ENCODE data around the gene WNK4.

The WNK4 gene

DNA sequence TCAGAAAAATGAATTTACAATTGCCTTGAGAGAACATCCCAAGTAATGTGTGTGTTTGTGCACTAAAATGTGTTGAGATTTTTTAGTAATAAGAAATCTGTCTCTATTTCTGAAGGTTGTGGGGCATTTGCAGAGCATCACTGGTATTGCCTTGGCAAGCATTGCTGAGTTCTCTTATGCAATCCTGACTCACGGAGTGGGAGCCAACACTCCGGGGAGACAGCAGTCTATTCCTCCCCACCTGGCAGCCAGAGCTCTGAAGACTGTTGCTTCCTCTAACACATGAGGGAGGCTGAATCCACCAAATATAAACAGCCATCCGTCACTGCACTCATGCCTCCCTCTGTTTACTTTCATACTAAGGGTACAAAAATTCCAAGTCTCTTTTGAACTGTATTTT lies 28.8 kb downstream of the WNK4 start:
- TF ChIP-seq SIN3A (IDR thresholded peaks at IDR 0.05; ENCODE audit: borderline replicate concordance, insufficient read depth, low read length): no peak
- no peak for TF ChIP-seq TAF1 (IDR thresholded peaks at IDR 0.05; ENCODE audit: borderline replicate concordance, insufficient read depth, low read length)
- TF ChIP-seq POLR2AphosphoS5 (IDR thresholded peaks at IDR 0.05; ENCODE audit: low read depth, low read length): no peak
- TF ChIP-seq FOXP2 (optimal IDR thresholded peaks at IDR 0.05; ENCODE audit: borderline replicate concordance, extremely low read depth, extremely low read length, insufficient read depth): no peak
- TF ChIP-seq, protein P1, sequence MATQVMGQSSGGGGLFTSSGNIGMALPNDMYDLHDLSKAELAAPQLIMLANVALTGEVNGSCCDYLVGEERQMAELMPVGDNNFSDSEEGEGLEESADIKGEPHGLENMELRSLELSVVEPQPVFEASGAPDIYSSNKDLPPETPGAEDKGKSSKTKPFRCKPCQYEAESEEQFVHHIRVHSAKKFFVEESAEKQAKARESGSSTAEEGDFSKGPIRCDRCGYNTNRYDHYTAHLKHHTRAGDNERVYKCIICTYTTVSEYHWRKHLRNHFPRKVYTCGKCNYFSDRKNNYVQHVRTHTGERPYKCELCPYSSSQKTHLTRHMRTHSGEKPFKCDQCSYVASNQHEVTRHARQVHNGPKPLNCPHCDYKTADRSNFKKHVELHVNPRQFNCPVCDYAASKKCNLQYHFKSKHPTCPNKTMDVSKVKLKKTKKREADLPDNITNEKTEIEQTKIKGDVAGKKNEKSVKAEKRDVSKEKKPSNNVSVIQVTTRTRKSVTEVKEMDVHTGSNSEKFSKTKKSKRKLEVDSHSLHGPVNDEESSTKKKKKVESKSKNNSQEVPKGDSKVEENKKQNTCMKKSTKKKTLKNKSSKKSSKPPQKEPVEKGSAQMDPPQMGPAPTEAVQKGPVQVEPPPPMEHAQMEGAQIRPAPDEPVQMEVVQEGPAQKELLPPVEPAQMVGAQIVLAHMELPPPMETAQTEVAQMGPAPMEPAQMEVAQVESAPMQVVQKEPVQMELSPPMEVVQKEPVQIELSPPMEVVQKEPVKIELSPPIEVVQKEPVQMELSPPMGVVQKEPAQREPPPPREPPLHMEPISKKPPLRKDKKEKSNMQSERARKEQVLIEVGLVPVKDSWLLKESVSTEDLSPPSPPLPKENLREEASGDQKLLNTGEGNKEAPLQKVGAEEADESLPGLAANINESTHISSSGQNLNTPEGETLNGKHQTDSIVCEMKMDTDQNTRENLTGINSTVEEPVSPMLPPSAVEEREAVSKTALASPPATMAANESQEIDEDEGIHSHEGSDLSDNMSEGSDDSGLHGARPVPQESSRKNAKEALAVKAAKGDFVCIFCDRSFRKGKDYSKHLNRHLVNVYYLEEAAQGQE (IDR thresholded peaks at IDR 0.05; ENCODE audit: insufficient read depth in 1 of 2, low read depth in 2 of 2, low read length in 2 of 2): no peak

- TF ChIP-seq POLR2AphosphoS5 (IDR thresholded peaks at IDR 0.05; ENCODE audit: low read depth, low read length) (peak; percentile 44; the same call in 1 of the 2 replicates), TAF1 (IDR thresholded peaks at IDR 0.05; ENCODE audit: borderline replicate concordance, insufficient read depth, low read length) (no peak), SIN3A (IDR thresholded peaks at IDR 0.05; ENCODE audit: borderline replicate concordance, insufficient read depth, low read length) (peak; percentile 78; the same call in 1 of the 2 replicates)
- TF ChIP-seq, protein P1 (IDR thresholded peaks at IDR 0.05; ENCODE audit: insufficient read depth in 1 of 2, low read depth in 2 of 2, low read length in 2 of 2): 0 out of 4 replicates have a peak, but pooled peaks of 1 of the 2 experiments have one; percentile 43
Observed at GRCh38 chr17:42814633-42815399, 34.4 kb downstream of the WNK4 start.

DNA sequence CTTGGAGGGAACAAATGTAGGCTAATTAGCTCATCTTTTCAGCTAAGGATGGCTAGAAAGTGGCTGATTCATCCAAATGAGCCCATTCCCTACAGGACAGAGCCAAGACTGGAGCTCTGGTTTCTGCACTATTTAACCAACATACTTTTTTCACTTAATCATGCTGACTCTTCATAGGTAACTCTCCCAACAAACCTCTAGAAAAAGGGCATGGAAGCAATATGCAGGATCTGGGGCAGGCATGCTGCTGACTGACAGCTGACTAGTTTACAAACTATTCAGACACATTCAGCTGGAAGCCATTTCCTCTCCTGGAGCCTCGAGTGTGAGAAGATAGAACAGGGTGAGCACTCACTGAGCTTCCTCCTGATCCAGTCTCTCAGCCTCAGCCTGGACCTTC lies 37.5 kb downstream of the WNK4 start:
- no peak for TF ChIP-seq SIN3A (IDR thresholded peaks at IDR 0.05; ENCODE audit: borderline replicate concordance, insufficient read depth, low read length)
- TF ChIP-seq, protein P1 (IDR thresholded peaks at IDR 0.05; ENCODE audit: insufficient read depth in 1 of 2, low read depth in 2 of 2, low read length in 2 of 2): no peak
- TF ChIP-seq TAF1 (IDR thresholded peaks at IDR 0.05; ENCODE audit: borderline replicate concordance, insufficient read depth, low read length): no peak
- no peak for TF ChIP-seq FOXP2 (optimal IDR thresholded peaks at IDR 0.05; ENCODE audit: borderline replicate concordance, extremely low read depth, extremely low read length, insufficient read depth)
- TF ChIP-seq POLR2AphosphoS5 (IDR thresholded peaks at IDR 0.05; ENCODE audit: low read depth, low read length): no peak

- TF ChIP-seq SIN3A (IDR thresholded peaks at IDR 0.05; ENCODE audit: borderline replicate concordance, insufficient read depth, low read length) (no peak), POLR2AphosphoS5 (IDR thresholded peaks at IDR 0.05; ENCODE audit: low read depth, low read length) (no peak), TAF1 (IDR thresholded peaks at IDR 0.05; ENCODE audit: borderline replicate concordance, insufficient read depth, low read length) (no peak), FOXP2 (optimal IDR thresholded peaks at IDR 0.05; ENCODE audit: borderline replicate concordance, extremely low read depth, extremely low read length, insufficient read depth) (no peak)
- TF ChIP-seq, protein P1 (IDR thresholded peaks at IDR 0.05; ENCODE audit: insufficient read depth in 1 of 2, low read depth in 2 of 2, low read length in 2 of 2): no peak
Observed at GRCh38 chr17:42818379-42818778, 38.0 kb downstream of the WNK4 start.

Data from PFSK-1 (cell line).